Choroid plexus epithelial cell (primary cell): ENCODE results near the gene FMN1.

ENCODE experiments used
- DNase-seq: peaks from one replicate; pipeline ENCODE4 v3.0.0-alpha.2; 2010; ENCODE audit warnings: low read depth
- H3K4me3 ChIP-seq: 2 replicates; pipeline ENCODE4 v1.5.1; 2011; ENCODE audit warnings: low read depth, mild to moderate bottlenecking, control low read depth, low read length, moderate library complexity
- TF ChIP-seq, protein P1 (sequence below): conservative IDR thresholded peaks from 2 replicates; pipeline ENCODE4 v1.5.1; 2011; ENCODE audit warnings: low read depth, mild to moderate bottlenecking, control low read depth, inconsistent platforms, low read length, moderate library complexity

Gene FMN1

GRCh38 chr15:32972686-32973085 is 221.8 kb downstream of the FMN1 start:
- no peak overlapping the region for H3K4me3 ChIP-seq
- TF ChIP-seq, protein P1, sequence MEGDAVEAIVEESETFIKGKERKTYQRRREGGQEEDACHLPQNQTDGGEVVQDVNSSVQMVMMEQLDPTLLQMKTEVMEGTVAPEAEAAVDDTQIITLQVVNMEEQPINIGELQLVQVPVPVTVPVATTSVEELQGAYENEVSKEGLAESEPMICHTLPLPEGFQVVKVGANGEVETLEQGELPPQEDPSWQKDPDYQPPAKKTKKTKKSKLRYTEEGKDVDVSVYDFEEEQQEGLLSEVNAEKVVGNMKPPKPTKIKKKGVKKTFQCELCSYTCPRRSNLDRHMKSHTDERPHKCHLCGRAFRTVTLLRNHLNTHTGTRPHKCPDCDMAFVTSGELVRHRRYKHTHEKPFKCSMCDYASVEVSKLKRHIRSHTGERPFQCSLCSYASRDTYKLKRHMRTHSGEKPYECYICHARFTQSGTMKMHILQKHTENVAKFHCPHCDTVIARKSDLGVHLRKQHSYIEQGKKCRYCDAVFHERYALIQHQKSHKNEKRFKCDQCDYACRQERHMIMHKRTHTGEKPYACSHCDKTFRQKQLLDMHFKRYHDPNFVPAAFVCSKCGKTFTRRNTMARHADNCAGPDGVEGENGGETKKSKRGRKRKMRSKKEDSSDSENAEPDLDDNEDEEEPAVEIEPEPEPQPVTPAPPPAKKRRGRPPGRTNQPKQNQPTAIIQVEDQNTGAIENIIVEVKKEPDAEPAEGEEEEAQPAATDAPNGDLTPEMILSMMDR, result no peak
- no peak for DNase-seq

DNA sequence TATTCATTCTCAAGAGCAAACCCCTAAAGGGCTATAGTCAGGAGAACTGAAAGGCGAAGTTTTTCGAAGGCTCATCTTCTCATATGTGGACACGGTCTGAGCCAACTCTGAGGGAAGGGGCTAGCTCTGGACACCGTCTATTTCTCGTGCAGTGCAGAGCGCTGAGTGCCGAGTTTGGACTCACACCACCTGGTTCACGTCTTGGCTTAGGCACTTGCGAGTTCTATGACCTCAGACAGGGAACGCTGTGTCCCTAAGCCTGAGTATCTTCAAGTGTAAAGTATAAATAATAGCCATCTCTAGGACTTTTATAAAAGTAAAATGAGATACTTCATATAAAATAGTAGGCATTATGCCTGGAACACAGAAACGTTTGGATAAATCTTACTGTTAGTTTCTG is 223.7 kb downstream of the FMN1 start:
- DNase-seq, result no peak
- TF ChIP-seq, protein P1, result no peak
- no peak overlapping the region for H3K4me3 ChIP-seq

DNA sequence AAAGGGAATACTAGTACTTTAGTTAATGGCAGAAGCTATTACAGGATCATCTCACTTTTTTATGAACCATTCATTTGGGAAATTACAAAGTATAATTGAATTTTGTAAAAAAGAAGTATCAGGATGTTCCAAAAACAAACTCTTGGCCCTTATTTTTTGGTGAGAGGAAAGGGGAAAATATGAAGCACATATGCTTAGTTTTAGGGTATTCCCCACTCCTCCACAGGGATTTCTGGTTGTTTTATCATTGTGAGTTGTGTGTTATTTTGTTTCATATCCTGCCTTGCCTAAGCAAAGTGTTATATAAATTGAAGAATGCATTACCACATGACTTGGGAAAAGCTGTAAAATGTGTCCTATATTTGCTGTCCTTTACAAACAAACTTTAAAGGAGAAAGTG is 227.0 kb downstream of the FMN1 start:
- TF ChIP-seq, protein P1, result no peak
- no peak overlapping the region for H3K4me3 ChIP-seq
- DNase-seq, result no peak

DNA sequence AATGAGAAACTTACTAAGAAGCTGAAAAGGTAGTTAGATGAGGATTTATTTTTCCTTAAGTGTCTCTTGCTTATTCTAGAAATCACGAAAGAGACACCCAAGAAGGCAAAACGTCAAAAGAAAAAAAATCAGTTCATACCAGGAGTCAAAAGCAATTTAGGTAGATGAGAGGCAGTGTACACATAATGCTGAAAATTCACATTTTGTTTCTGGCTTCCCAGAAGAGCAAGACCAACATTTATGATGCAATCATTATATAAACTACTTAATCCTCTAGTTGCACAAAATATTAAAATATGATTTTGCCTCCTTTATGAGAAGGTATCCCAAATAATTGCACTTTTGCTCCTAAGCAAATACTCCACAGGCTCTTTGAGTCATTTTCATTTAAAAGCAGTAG is 228.0 kb downstream of the FMN1 start:
- TF ChIP-seq, protein P1, result no peak
- H3K4me3 ChIP-seq, result no peak overlapping the region
- DNase-seq, result no peak

GRCh38 chr15:32965897-32966296 is 228.6 kb downstream of the FMN1 start:
- DNase-seq, result no peak
- no peak overlapping the region for H3K4me3 ChIP-seq
- TF ChIP-seq, protein P1, result no peak

- H3K4me3 ChIP-seq, result no peak overlapping the region
- peak; percentile 69 for DNase-seq
- TF ChIP-seq, protein P1, result no peak
Measured at GRCh38 chr15:32959077-32959476, 235.4 kb downstream of the FMN1 start.

GRCh38 chr15:32957219-32957618 is 237.3 kb downstream of the FMN1 start:
- DNase-seq, result no peak
- TF ChIP-seq, protein P1, result no peak
- no peak overlapping the region for H3K4me3 ChIP-seq
